Esophagus squamous epithelium (tissue), 4 donors: ENCODE measurements around the gene GABRG3.

Experiments
- CTCF ChIP-seq, 6 experiments: fragments of 450-650 bp in 4 of 6; fragments of 200-600 bp in 2 of 6; sonication (generic) in 2 of 6; IDR thresholded peaks; one replicate each; pipeline ENCODE4 v1.5.1; 2016 to 2019; ENCODE audit warnings: antibody characterized with exemption in 6 of 6, mild to moderate bottlenecking in 4 of 6, moderate library complexity in 4 of 6
- POLR2A ChIP-seq, 4 donors: fragments of 450-650 bp; IDR thresholded peaks; one replicate each; pipeline ENCODE4 v1.6.1; 2017; ENCODE audit warnings: antibody characterized with exemption in 4 of 4, mild to moderate bottlenecking in 4 of 4, moderate library complexity in 3 of 4

GRCh38 chr15:27235681-27236080 lies 264.7 kb downstream of the GABRG3 start:
- TF ChIP-seq POLR2A (IDR thresholded peaks at IDR 0.05) = no peak
- TF ChIP-seq CTCF (IDR thresholded peaks at IDR 0.05) = no peak
